HEK293T (cell line): ENCODE measurements around the gene GALNT5.

Experiments
- BHLHE40 ChIP-seq: fragments of 450-650 bp; IDR thresholded peaks from 2 replicates; pipeline ENCODE4 v1.6.1; 2016; ENCODE audit warnings: mild to moderate bottlenecking, moderate library complexity, borderline replicate concordance
- FOXA1 ChIP-seq: fragments of 450-650 bp; IDR thresholded peaks from 2 replicates; pipeline ENCODE4 v1.6.1; 2016; ENCODE audit warnings: mild to moderate bottlenecking
- SUZ12 ChIP-seq: fragments of 450-650 bp; IDR thresholded peaks from 2 replicates; pipeline ENCODE4 v1.6.1; 2016; ENCODE audit warnings: mild to moderate bottlenecking

- TF ChIP-seq BHLHE40 (no peak), SUZ12 (no peak), FOXA1 (no peak)
Observed at GRCh38 chr2:157302492-157303099, 45.1 kb downstream of the GALNT5 start.
